K562 (cell line): Measurements from ENCODE around the gene FUBP3. TPM values are rescaled to one million over a fixed set of nuclear protein-coding genes. Genes with fewer than 3 reads are reported as not detected.
A peak's percentile ranks its signal among the peaks of the same experiment; 100 is the strongest.

Experiments used
- CREB3 ChIP-seq: fragments of 450-650 bp; conservative IDR thresholded peaks from 2 replicates; pipeline ENCODE4 v1.6.1; 2016; ENCODE audit warnings: missing genetic modification characterization, low read depth, mild to moderate bottlenecking, missing compliant biosample characterization, moderate library complexity
- MGA ChIP-seq: fragments of 450-650 bp; IDR thresholded peaks from 2 replicates; pipeline ENCODE4 v1.6.1; 2016; ENCODE audit warnings: mild to moderate bottlenecking, moderate library complexity
- polyA plus RNA-seq, 8 experiments: library from polyadenylated mRNA; depleted of rRNA in 4 of 8; stranded (reverse) in 5 of 8; unstranded in 3 of 8; fragments of >200 nt; fragmentation: Nextera tagmentation in 2 of 8; fragmentation: Illumina TruSeq in 1 of 8; extraction: Ambion mirVana in 2 of 8; extraction: Trizol in 1 of 8; gene quantifications; 2 replicates each; pipeline versions ENCODE4 v1.2.1 to v1.2.3, GENCODE V29; 2011 to 2014; ENCODE audit warnings: inconsistent platforms in 1 of 8, missing spikeins in 1 of 8
- total RNA-seq, 7 experiments: library from RNA; depleted of rRNA in 6 of 7; stranded (reverse); fragments of >200 nt in 6 of 7; fragmentation: Illumina TruSeq in 2 of 7; extraction: Trizol in 2 of 7; gene quantifications; 2 replicates each; pipeline versions ENCODE4 v1.2.1 to v1.2.3, GENCODE V29; 2011 to 2021; ENCODE audit warnings: low replicate concordance in 1 of 7

FUBP3 gene
- total and polyA plus RNA-seq, 9 of the 15 experiments (the other 6 are each of a cell fraction or from before 2014, with no cell fraction given), result 3.0 to 64.0 (median 48.1) TPM

- peak; percentile 49; the same call in 1 of the 2 replicates for TF ChIP-seq MGA
- no peak for TF ChIP-seq CREB3
Measured at GRCh38 chr9:130642926-130643325, 63.5 kb downstream of the FUBP3 start (continued).
